Activated CD4-positive, CD25-positive, alpha-beta regulatory T cell (primary cell): ENCODE data around the gene ABCB1.
"Not testable (repeated sequence)": the region's sequence is repeated elsewhere in the genome, so short reads cannot be mapped to it uniquely, and the experiment has no call there.

ENCODE experiments used
- DNase-seq, 4 experiments: peaks; one replicate each; lab custom pipeline; 2025; lab: John Stamatoyannopoulos, UW

Gene ABCB1

DNA sequence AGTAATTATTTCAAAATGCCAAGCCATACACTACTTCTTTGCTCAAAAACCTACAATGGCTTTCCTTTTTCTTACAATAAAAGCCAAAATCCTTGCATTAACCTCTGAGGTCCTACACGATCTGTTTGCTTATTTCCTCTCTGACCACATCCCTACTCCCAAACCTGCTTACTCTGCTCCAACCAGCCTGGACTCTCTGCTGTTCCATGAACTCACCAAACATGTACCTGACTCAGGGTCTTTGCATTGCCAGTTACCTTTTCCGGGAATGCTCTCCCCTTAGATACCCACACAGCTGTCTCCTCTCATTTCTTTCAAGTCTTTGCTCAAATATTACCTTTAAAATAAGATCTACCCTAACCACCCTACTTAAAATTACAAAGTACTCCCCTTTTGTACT lies 127.5 kb downstream of the ABCB1 start:
- no peak for DNase-seq

DNA sequence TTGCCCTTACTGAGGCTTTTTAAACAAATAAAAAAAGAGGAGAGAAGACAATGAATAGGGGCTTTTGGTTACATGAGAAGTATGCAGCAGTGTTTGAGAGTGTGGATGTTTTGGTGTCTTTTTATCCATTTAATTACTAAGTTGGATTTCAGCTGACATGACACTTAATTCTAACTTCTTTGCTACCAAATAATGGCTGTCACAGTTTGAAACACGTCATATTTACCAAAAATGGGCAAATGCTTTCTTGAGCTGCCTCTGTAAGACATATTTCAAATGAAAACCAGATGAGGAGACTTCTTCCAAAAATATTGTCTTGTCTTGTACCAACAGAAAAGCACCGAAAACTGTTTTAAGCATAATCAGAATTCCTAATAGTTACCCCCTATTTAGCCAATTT lies 129.2 kb downstream of the ABCB1 start:
- no peak for DNase-seq

DNA sequence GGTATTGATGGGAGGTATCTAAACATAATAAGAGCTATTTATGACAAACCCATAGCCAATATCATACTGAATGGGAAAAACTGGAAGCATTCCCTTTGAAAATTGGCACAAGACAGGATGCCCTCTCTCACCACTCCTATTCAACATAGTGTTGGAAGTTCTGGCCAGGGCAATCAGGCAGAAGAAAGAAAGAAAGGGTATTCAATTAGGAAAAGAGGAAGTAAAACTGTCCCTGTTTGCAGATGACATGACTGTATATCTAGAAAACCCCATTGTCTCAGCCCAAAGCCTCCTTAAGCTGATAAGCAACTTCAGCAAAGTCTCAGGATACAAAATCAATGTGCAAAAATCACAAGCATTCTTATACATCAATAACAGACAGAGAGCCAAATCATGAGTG lies 131.5 kb downstream of the ABCB1 start:
- DNase-seq, result not testable (repeated sequence)

DNA sequence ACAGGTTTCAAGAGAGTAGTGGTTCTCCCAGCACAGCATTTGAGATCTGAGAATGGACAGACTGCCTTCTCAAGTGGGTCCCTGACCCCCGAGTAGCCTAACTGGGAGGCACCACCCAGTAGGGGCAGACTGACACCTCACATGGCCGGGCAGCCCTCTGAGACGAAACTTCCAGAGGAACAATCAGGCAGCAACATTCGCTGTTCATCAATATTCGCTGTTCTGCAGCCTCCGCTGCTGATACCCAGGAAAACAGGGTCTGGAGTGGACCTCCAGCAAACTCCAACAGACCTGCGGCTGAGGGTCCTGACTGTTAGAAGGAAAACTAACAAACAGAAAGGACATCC lies 135.2 kb downstream of the ABCB1 start:
- not testable (repeated sequence) for DNase-seq

DNA sequence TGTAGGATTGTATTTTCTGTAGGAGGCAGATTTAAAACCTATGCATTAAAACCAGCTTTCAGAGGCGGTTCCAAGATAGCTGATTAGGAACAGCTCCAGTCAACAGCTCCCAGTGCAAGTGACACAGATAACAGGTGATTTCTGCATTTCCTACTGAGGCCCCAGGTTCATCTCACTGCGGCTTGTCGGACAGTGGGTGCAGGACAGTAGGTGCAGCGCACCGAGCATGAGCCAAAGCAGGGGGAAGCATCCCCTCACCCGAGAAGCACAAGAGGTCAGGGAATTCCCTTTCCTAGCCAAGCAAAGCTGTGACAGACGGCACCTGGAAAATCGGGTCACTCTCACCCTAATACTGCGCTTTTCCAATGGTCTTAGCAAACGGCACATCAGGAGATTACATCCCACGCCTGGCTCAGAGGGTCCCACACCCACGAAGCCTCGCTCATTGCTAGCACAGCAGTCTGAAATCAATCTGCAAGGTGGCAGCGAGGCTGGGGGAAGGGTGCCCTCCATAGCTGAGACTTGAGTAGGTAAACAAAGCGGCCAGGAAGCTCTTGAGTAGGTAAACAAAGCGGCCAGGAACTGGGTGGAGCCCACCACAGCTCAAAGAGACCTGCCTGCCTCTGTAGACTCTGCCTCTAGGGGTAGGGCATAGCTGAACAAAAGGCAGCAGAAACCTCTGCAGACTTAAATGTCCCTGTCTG lies 135.7 kb downstream of the ABCB1 start:
- not testable (repeated sequence) for DNase-seq

DNA sequence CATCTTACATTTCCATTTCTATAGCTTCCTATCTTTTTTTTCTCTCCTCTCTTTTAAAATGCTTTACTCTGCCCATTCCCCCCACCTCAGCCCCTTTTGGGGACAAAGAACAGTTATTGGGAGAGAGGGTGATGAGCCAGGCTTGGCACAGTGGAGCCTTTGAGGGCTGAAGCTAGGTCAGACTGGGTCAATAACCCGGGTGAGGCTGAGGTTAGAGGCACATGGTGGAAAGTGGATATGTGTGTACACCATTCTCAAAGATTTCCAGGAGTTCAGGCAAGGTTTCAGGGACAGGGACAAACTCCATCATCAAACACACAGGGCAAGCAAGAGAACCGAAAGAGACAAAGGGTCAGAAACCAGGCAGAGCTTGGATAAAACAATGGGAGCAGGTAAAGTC lies 136.7 kb downstream of the ABCB1 start:
- DNase-seq, result no peak

DNA sequence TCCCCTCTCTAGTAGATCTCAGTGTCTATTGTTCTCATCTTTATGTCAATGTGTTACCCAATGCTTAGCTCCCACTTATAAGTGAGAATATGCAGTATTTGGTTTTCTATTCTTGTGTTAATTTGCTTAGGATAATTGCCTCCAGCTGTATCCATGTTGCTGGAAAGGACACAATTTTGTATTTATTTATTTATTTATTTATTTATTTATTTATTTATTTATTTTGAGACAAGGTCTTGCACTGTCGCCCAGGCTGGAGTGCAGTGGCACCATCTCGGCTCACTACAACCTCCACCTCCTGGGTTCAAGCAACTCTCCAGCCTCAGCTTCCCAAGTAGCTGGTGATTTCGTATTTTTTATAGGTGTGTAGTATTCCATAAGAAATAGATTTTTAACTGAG lies 140.2 kb downstream of the ABCB1 start:
- DNase-seq, result not testable (repeated sequence)

DNA sequence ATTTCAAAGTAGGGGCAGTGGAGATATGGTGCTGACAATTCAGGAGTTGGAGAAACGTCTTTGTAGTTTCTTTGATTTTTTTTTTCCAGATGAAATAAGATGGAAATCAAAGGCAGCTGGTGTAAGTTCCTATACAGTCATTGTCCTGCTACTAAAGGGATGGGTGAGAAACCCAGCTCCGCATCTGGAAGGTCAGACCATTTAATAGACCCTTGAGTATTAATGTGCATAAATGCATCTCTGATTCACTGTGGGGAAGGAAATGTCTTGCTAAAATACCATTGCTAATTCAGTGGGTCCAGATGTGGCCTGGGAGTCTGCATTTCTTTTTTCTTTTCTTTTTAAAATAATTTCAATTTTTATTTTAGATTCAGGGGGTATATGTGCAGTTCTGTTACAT lies 140.7 kb downstream of the ABCB1 start:
- DNase-seq, result no peak

DNA sequence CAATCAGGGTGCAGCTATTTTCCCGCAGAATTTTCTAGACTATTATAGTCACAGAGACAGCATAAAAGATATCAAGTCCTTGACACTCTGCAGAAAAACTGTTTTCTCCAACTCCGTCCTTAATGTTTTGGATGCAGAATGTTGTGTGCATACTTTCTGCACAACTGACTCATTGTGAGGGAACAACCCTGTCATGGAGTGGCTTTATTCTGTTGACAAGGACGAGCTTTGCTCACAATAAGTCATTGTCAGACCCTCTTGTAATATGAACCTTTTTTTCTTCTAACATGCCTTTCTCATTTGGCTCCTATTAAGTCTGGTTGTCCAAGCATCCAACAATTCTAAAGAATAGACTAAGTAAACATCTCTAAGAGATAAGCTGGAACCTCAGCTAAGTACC lies 142.5 kb downstream of the ABCB1 start:
- DNase-seq, result no peak

DNA sequence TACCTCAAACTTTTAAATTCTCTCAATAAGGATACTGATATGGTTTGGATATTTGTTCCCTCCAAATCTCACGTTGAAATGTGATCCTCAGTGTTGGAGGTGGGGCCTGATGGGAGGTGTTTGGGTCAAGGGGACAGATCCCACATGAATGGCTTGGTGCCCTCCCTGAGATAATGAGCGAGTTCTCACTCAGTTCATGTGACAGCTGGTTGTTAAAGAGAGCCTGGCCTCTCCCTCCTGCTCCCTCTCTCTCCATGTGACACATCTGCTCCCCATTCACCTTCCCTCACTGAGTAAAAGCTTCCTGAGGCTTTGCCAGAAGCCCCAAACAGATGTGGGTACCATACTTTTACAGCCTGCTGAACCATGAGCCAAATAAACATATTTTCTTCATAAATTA lies 144.4 kb downstream of the ABCB1 start:
- no peak for DNase-seq
